Endothelial cell of umbilical vein (primary cell): ENCODE measurements around the gene SCPEP1. TPM values are rescaled to one million over a fixed set of nuclear protein-coding genes. Genes with fewer than 3 reads are reported as not detected.

ENCODE experiments used
- BruUV-seq: library from RNA; stranded (reverse); fragments of 400-500 nt; replicated peaks from 2 replicates; lab custom pipeline; 2021; lab: Mats Ljungman, UMichigan
- CTCF ChIA-PET: fragments of 300-600, 350-600 bp; sonication (Branson Sonifier 250); formaldehyde crosslinking; loops from one replicate; lab custom pipeline; 2021; ENCODE audit warnings: antibody characterized with exemption, inconsistent platforms; lab: Charles Lee
- POLR2A ChIA-PET: fragments of 300-600, 350-600 bp; sonication (Branson Sonifier 250); formaldehyde crosslinking; loops from one replicate; lab custom pipeline; 2021; ENCODE audit warnings: antibody characterized with exemption, inconsistent platforms; lab: Charles Lee
- DNase-seq: peaks from one replicate; pipeline ENCODE4 v3.0.0-alpha.2; 2011; ENCODE audit warnings: low read depth, low spot score
- FAIRE-seq: peaks from 2 replicates; lab custom pipeline; 2011; peaks lifted over from hg19 to GRCh38; lab: Jason Lieb, UNC
- H2AFZ ChIP-seq: 2 replicates; pipeline ENCODE4 v1.6.0; 2012; ENCODE audit warnings: low read depth, low read length, control low read depth, inconsistent platforms
- H3K27ac ChIP-seq: 2 replicates; pipeline ENCODE4 v1.5.1; 2011; ENCODE audit warnings: low read depth, mild to moderate bottlenecking, control low read depth, low read length, moderate library complexity; ENCODE audit not compliant: insufficient read depth
- H3K27me3 ChIP-seq, 2 experiments: 2 replicates each; pipeline versions ENCODE4 v1.6.0 to v1.6.1; 2011; ENCODE audit warnings: low read length in 2 of 2, mixed read lengths in 1 of 2; ENCODE audit not compliant: control insufficient read depth in 2 of 2, insufficient read depth in 2 of 2
- H3K36me3 ChIP-seq, 2 experiments: 2 replicates in 1 of 2; 3 replicates in 1 of 2; pipeline ENCODE4 v1.5.1; 2011; ENCODE audit warnings: low read length in 2 of 2, mild to moderate bottlenecking in 1 of 2, moderate library complexity in 1 of 2; ENCODE audit not compliant: control insufficient read depth in 2 of 2, insufficient read depth in 2 of 2; ENCODE audit errors: extremely low read depth in 1 of 2
- H3K4me1 ChIP-seq: 3 replicates; pipeline ENCODE4 v1.5.1; 2011; ENCODE audit warnings: mild to moderate bottlenecking, low read length; ENCODE audit not compliant: control insufficient read depth, insufficient read depth; ENCODE audit errors: extremely low read depth
- H3K4me2 ChIP-seq: 2 replicates; pipeline ENCODE4 v1.6.1; 2011; ENCODE audit warnings: low read length, control low read depth, mixed read lengths; ENCODE audit not compliant: insufficient read depth
- H3K4me3 ChIP-seq, 3 experiments: fragments of 200-600 bp in 1 of 3; sonication (generic), shearing (Covaris generic) in 1 of 3; replicated peaks in 1 of 3; 2 replicates each; pipeline ENCODE4 v1.5.1; 2011 to 2016; ENCODE audit warnings: control low read depth in 3 of 3, low read length in 3 of 3, mild to moderate bottlenecking in 2 of 3, inconsistent platforms in 1 of 3, low read depth in 1 of 3, moderate library complexity in 1 of 3; ENCODE audit not compliant: insufficient read depth in 1 of 3
- H3K79me2 ChIP-seq: 2 replicates; pipeline ENCODE4 v1.6.0; 2012; ENCODE audit warnings: low read length, inconsistent platforms; ENCODE audit not compliant: control insufficient read depth, insufficient read depth
- H3K9ac ChIP-seq: replicated peaks from 2 replicates; pipeline ENCODE3; 2011; ENCODE audit warnings: low read length, control low read depth; ENCODE audit not compliant: insufficient read depth; ENCODE audit errors: extremely low read depth
- H3K9me1 ChIP-seq: replicated peaks from 3 replicates; pipeline ENCODE4 v1.6.0; 2011; ENCODE audit warnings: mild to moderate bottlenecking, low read length; ENCODE audit not compliant: control insufficient read depth, insufficient read depth; ENCODE audit errors: extremely low read depth
- H3K9me3 ChIP-seq: replicated peaks from 2 replicates; pipeline ENCODE4 v1.5.1; 2012; ENCODE audit warnings: low read length, inconsistent platforms; ENCODE audit not compliant: control insufficient read depth, insufficient read depth
- H4K20me1 ChIP-seq: replicated peaks from 2 replicates; pipeline ENCODE3; 2011; ENCODE audit warnings: mild to moderate bottlenecking, low read length; ENCODE audit not compliant: control insufficient read depth, insufficient read depth; ENCODE audit errors: extremely low read depth
- CTCF ChIP-seq, 2 donors: IDR thresholded peaks; 1 replicate in 1 of 2; 2 replicates in 1 of 2; pipeline ENCODE4 v1.5.1; 2011; ENCODE audit warnings: low read length in 2 of 2, mild to moderate bottlenecking in 2 of 2, moderate library complexity in 2 of 2, control low read depth in 1 of 2, inconsistent platforms in 1 of 2, low read depth in 1 of 2; ENCODE audit not compliant: insufficient read depth in 1 of 2; ENCODE audit errors: extremely low read depth in 1 of 2
- EZH2 ChIP-seq: IDR thresholded peaks from 2 replicates; pipeline ENCODE4 v1.6.1; 2012; ENCODE audit warnings: borderline replicate concordance, low read depth, mild to moderate bottlenecking, moderate library complexity, low read length, inconsistent platforms; ENCODE audit not compliant: severe bottlenecking
- FOS ChIP-seq: IDR thresholded peaks from 2 replicates; pipeline ENCODE4 v1.6.1; 2011; ENCODE audit warnings: mild to moderate bottlenecking, low read length, moderate library complexity, borderline replicate concordance; ENCODE audit not compliant: insufficient read depth
- GATA2 ChIP-seq: IDR thresholded peaks from 2 replicates; pipeline ENCODE4 v1.7.0; 2011; ENCODE audit warnings: low read depth, mild to moderate bottlenecking, moderate library complexity, mixed read lengths, low read length; ENCODE audit not compliant: insufficient read length, insufficient read depth
- JUN ChIP-seq: IDR thresholded peaks from 2 replicates; pipeline ENCODE4 v1.6.1; 2011; ENCODE audit warnings: borderline replicate concordance, low read depth; ENCODE audit not compliant: insufficient read length, insufficient read depth
- MAX ChIP-seq: IDR thresholded peaks from 2 replicates; pipeline ENCODE4 v1.6.1; 2011; ENCODE audit not compliant: insufficient read depth, insufficient read length
- MYC ChIP-seq: IDR thresholded peaks from one replicate; pipeline ENCODE4 v1.6.1; 2011; ENCODE audit warnings: mild to moderate bottlenecking, low read depth, low read length
- POLR2A ChIP-seq: IDR thresholded peaks from 2 replicates; pipeline ENCODE4 v1.6.1; 2012; ENCODE audit warnings: low read depth, mild to moderate bottlenecking, control low read depth, low read length
- POLR2AphosphoS5 ChIP-seq: IDR thresholded peaks from 2 replicates; pipeline ENCODE4 v1.6.1; 2012; ENCODE audit warnings: low read depth, mild to moderate bottlenecking, control low read depth, low read length, moderate library complexity; ENCODE audit not compliant: insufficient read depth
- dilution Hi-C: fragments of 300-500 bp; cut with MboI; formaldehyde crosslinking; loops from one replicate; pipeline ENCODE4 v1.15.0; 2019; ENCODE audit warnings: low sequenced_read_pairs; ENCODE audit not compliant: extremely low pct_ligation_motif_present
- intact Hi-C: fragments of 100-400 bp; cut with micrococcal nuclease; formaldehyde crosslinking; loops from one replicate; pipeline ENCODE4 v1.10.0; 2022
- polyA plus RNA-seq, 4 experiments: library from polyadenylated mRNA; depleted of rRNA in 3 of 4; stranded (reverse) in 3 of 4; unstranded in 1 of 4; fragments of >200 nt; gene quantifications; 2 replicates each; pipeline versions ENCODE4 v1.2.1 to v1.2.3, GENCODE V29; 2011 to 2012; ENCODE audit warnings: missing spikeins in 1 of 4
- total RNA-seq: library from RNA; stranded (reverse); gene quantifications from 2 replicates; pipeline ENCODE4 v1.2.3, GENCODE V29; 2021

SCPEP1 gene
- total and polyA plus RNA-seq, 2 donors (not counting 3 experiments of a cell fraction or from before 2014, with no cell fraction given): 38.6 to 43.6 TPM

- Histone ChIP-seq H3K79me2 (no peaks in the 10 kb centered on the region), H4K20me1 (no peaks in the 10 kb centered on the region), H2AFZ (no peak overlapping the region), H3K27me3 (no peaks in the 10 kb centered on the region), H3K4me3 (no peak overlapping the region), H3K9me3 (no peaks in the 10 kb centered on the region), H3K9ac (no peak overlapping the region), H3K9me1 (no peaks in the 10 kb centered on the region), H3K4me1 (no peaks in the 10 kb centered on the region), H3K27ac (no peak overlapping the region), H3K36me3 (no peaks in the 10 kb centered on the region), H3K4me2 (no peak overlapping the region)
- intact Hi-C loops (no loop called here), dilution Hi-C loops (no loop called here)
- POLR2A ChIA-PET: no interaction called here
- FAIRE-seq (no peak), DNase-seq (no peak)
- TF ChIP-seq POLR2A: no peak
- TF ChIP-seq POLR2AphosphoS5: no peak
- TF ChIP-seq JUN: no peak
- no peak for TF ChIP-seq EZH2
- TF ChIP-seq FOS: no peak
- TF ChIP-seq CTCF (IDR thresholded peaks at IDR 0.05; ENCODE audit: extremely low read depth in 1 of 2, insufficient read depth in 1 of 2, low read depth in 1 of 2, low read length in 2 of 2): no peak
- no peak for TF ChIP-seq GATA2
- no peak for TF ChIP-seq MYC
- TF ChIP-seq MAX: no peak
- no TSS peak for BruUV-seq
- CTCF ChIA-PET: interaction anchor here (0.8 to 1.4 kb wide), 2 partner anchors 18 to 25 kb away, joined by 3 read pairs; no protein-coding TSS in a partner anchor
Observed at GRCh38 chr17:57027852-57028251, 49.9 kb downstream of the SCPEP1 start.
